B cell (primary cell): Measurements from ENCODE around the gene NAB2.
"Not testable (repeated sequence)": the region's sequence is repeated elsewhere in the genome, so short reads cannot be mapped to it uniquely, and the experiment has no call there.

Source experiments
- CTCF ChIP-seq: fragments of 200-600 bp; IDR thresholded peaks from one replicate; pipeline ENCODE4 v1.8.0; 2022; ENCODE audit warnings: antibody characterized with exemption, mild to moderate bottlenecking
- EZH2 ChIP-seq: IDR thresholded peaks from 2 replicates; pipeline ENCODE4 v1.6.1; 2012; ENCODE audit warnings: borderline replicate concordance, low read depth, mild to moderate bottlenecking, moderate library complexity, low read length; ENCODE audit not compliant: insufficient read depth, poor library complexity, severe bottlenecking

GRCh38 chr12:57053146-57053545 is 35.8 kb upstream of the NAB2 start:
- not testable (repeated sequence) for TF ChIP-seq CTCF, EZH2
